HS-27A (cell line): Measurements from ENCODE around the gene MOSPD2.

Experiments
- DNase-seq: peaks from one replicate; pipeline ENCODE4 v3.0.0-alpha.2; 2012; ENCODE audit warnings: low read depth, missing footprints

The MOSPD2 gene

DNA sequence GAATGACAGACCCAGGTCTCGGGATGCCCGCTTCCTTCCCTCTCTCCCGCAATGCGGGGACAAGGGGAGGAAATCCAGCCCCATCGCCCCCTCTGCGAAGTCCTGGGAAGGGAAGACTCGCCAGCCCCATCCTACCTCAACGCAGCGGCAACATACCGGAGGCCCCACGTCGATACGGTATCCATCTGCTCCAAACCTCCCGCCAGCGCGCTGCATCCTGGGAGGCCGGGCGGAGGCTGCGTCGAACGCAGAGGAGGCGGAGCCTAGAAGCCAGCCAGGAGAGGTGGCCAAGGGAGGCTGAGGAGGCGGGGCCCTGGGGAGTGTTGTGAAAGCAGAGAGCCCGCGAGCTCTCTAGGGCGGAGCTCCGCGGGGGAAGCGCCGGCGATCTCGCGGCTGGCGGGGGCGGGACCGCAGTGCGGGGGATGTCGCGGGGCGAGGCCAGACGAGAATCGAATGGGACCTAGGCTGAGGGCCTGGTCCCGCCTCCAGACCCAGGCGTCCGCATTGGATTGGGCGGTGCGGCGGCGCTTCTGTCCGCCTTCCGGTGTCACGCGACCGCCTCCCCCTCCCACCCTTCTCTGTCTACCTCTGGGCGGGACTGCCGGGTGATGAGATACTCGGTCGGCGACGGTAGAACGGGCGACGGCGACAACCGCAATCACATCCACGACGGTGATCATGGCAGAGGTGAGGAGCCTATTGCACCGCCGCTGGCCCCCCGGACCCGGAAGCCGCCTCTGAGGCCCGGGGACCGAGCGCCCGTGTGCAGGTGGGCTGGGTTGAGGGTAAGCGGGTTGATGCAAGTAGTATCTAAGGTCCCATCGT lies at the start of gene MOSPD2, which contains the start of gene FANCB:
TSS of gene MOSPD2 (plus strand) at position 571 of the 825 bp plus-strand sequence. CDS start at position 679, 108 bp downstream.
TSS of gene FANCB (minus strand) at position 219 of the 825 bp plus-strand sequence. CDS start 7,559 bp downstream, outside the sequence.
- DNase-seq: peak; percentile 67

DNA sequence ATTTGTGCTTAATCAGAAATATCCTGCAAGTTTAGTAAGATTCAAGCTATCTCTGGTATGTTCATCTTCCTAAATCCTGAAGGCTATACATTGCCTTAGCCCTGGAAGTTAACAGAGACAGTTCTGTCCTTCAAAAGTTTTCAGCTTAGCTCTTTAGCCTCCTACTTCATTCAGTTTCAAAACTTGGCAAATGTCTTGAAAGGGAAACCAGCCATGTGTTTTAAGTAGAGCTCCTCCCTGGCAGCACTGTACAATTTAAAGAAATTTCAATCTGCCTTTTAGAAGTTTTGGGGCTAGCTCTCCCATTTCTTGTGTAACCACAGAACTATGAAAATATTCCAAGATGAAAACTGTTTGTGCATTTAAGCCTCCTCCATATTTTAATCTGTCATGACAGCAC lies 47.4 kb upstream of the MOSPD2 start:
- DNase-seq: no peak

DNA sequence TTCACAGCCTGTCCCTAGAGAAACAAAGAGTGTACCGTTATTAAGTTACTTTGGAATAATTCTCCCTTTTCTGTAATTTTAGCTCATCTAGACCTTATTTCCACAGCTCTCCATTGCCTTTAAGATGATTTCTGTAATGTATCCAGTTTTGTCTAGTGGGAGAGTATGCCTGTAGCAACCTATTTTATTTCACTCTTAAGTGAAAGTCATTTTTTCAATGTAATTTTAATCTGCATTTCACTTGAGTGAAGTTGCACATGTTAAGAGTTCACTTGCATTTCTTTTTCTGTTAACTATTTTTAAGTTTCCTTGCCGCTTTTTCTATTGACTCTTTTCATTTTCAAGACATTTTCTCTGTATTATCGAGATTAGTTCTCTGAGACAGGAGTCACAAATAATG lies 46.9 kb upstream of the MOSPD2 start:
- no peak for DNase-seq

DNA sequence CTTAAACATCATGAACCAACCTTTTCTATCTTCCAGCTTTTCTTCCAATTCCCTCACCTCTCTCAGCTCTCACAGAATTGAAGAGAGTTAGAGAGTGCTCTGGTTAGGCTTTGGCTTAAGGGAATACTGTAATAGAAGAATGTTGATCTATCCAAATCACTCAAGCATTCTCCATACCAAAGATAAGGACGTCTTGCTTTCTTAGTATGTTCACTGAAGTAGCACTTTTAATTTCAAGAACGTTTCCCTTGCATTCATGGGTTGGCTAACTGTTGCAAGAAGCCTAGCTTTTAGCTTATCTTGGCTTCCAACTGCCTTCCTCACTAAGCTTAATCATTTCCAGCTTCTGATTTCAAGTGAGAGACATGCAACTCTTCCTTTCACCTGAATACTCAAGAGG lies 43.6 kb upstream of the MOSPD2 start:
- DNase-seq: no peak

DNA sequence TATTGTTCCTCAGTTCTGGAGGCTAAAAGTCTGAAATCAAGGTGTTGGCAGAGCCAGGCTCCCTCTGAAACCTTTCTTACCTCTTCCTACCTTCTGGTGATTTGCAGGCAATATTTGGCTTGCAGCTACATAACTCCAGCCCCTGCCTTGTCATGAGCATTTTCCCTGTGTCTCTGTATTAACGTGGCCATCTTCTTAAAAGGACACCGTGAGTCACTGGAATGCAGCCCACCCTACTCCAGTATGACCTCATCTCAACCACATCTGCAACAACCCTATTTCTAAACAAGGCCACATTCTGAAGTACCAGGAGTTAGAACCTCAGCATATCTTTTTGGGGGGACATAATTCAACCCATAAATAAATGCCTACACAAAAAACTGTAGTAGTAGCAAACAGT lies 41.1 kb upstream of the MOSPD2 start:
- no peak for DNase-seq

DNA sequence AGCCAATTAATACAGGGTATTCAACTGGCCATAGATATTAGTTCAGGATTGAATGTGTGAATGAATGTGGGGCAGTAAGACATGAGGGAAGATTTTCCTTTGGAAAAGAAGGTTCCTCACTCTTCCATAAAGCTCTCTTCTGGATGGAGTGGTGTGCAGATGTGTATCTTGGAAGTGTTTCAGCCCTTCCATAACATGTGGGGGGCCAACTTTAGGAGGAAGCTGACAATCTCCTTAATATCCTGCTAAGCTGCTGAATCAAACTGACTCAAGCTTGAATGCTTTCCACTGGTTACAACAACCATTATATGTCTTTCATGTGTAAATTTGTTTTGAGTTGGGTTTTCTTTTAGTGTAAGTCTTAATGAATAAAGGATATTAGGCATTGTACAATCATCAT lies 40.6 kb upstream of the MOSPD2 start:
- no peak for DNase-seq

DNA sequence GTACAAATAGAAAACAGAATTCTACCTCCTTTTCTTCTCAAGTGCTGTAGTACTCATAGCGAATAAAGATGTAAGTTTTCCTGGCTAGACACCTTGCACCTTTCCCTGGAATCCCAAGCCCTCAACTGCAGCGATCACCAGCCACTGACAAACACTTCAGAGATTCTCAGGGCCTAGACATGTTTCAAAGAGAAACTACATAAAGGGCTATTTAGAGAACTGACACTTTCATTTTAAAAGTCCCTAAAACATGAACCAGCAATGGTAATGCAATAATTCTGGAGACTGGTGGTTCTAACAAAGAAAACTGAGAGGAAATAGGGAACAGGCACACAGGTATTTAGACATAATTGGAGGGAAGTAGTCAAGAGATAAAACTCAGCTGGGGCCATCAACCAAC lies 36.1 kb upstream of the MOSPD2 start:
- DNase-seq: no peak

DNA sequence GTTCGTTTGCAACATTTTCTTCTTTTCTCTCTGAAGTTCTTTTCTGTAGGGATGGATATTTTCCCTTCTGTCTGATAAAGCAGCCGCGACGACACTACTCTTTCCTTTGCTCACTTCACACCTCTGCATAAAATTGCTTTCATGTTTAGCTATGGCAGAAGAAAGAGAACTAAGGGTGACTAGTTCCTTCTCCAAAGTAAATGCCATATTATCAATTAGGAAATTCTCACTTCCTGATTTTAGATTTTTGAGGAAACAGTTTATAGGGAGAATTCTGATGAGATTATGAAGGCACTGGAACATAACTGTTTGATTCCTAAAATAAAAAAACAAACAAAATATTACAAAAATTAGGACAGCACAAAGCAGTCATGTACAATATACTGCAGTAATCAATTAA lies 29.6 kb upstream of the MOSPD2 start:
- no peak for DNase-seq

DNA sequence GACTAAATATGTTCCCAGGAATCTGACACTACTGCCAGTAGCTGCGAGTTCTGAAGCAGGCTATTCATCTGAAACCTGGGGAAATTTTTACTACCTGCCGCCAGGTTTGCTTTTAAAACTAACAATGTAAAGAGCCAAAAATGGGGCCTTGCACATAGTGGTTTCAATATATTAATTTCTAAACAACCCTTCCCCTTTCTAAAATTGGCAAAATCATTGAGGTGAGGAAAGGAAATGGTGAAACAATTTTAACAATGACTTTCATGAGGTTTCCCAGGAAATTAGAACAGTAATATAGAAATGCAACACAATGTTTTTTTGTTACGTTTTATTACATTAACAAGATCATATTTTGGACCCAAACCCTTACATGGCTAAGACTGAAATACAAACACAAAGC lies 21.7 kb upstream of the MOSPD2 start:
- no peak for DNase-seq

DNA sequence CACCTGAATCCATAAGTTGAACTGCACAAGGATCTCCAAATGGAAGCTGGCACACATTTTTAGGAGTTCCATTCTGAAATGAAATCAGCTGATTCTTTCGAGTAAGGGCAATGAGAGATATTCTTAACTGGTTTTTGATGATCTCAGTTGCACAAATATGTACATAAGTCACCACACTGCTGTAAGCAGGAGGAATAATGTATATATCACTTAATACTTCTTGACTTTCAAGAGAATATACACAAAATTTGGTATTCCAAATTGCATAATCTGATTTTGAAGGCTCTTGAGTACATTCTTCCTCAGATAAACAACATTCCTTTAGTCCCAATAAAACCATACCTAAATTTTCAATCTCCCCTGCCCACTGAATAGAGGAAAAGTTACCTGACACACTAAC lies 8.6 kb upstream of the MOSPD2 start:
- DNase-seq: no peak

DNA sequence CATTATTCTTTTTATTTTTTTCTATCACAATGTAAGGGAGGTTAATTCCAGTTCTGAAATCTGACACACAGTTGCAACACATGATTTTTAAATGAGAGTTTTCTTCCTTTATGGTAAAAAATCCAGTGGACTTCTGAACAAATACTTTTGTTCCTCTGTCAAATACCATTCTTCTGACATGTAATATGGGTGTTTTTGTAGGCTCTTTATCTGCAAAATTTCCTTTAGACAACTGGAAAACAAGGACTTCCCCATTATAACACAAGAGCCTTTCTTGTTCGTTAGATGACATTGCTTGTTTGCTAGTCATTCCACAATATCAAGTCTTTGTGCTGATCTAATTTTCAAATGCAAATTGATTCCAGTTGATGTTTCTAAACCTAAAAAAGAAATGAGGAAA lies 8.0 kb upstream of the MOSPD2 start:
- DNase-seq: no peak

DNA sequence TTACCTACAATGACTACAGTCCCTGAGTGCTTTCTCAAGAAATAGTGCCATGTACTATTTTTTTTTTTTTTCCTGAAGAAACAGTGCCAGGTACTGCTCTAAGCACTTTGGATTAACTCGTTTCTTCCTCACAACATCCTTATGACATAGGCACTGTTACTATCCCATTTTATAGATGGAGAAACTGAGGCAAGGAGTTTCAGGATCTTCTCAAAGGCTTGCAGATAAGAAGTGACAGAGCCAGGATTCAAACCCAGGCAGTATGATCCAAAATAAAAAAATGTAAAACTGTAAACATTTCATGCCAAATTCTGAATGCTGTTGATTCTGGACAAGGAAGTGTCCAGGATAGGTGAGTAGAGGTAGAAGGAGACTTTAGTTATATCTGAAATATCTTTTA lies 1.5 kb upstream of the MOSPD2 start:
- no peak for DNase-seq

DNA sequence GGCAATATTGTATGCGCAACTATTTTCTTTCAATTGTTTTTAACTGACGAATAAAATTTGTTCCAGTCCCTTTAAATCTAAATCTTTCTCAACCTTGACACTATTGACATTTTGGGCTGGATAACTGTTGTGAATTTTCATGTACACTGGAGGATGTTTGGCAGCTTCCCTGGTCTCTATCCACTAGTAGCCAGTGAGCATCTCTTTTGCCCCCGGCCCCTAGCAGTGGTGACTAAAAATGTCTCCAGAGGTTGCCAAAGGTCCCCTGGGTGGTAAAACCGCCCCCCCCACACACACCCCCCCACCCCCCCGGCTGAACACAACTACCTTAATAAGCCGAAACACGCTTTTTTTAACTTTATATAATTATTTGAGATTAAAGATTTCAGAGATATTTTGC lies 866 bp upstream of the MOSPD2 start:
- no peak for DNase-seq

DNA sequence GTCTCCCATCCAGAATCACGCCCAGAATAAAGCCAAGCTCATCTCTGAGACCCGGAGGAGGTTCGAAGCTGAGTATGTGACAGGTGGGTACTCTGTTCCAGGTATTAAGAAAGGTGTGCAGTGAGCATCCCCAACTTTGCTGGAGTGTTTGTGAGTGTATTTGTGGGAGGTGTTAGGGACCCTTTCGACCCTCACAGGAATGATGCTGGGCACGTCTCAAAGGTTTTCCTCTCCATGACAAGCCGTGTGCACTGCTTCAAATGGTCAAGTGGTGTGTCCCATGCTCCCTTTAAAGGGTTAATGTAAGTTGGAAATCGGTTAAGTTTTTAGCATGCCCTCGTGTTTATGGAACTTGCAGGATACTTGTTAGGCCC lies 442 bp downstream of the MOSPD2 start:
- DNase-seq: no peak

DNA sequence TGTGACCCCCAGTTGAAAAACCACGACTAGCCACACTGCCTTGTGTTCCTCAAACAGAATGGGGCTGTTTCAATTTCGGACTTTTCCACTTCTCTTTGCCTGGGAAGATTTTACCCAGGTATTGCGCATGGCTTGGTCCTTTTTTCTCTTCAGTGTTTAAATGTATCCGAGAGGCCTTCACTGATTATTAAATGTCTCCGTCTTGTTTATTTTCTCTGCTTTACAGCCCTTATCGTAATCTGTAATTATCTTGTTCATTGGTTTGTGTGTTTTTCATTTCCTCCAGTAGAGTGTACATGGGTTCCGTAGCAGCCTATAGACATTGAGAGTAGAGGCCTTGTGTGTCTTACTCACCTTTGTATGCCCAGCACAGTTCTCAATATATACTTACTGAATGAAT lies 2.4 kb downstream of the MOSPD2 start:
- DNase-seq: no peak

DNA sequence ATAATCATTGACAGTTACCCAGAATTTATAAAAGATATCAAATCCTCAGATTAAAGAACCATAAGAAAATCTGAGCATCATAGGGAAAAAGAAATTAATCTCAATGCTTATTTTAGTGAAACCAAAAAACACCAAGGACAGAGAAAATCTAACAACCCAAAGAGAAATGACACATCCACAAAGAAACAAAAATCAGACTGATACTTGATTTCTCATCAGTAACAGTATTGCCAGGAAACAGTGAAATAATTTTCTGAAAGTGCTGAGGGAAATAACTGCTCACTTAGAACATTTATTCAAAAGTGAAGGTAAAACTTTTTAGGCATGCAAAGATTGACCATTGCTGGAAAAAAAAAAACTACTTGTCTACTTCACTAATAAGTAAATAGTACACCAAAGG lies 10.6 kb downstream of the MOSPD2 start:
- no peak for DNase-seq

DNA sequence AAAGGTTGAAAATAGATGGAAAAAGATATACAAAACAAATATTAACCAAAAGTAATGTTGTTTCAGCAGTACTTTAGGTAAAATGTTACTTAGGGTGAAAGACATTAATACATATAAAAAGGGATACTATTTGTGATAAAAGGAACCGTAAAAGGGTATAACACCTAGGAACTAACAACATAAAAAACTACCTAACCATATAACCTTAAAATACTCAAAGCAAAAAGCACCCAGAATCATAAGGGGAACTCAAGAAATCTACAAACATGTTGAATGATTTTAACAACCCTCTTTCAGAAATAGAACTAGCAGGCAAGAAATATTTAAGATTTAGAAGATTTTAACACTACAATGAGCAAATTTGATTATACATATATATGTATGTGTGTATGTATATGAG lies 11.5 kb downstream of the MOSPD2 start:
- DNase-seq: no peak

DNA sequence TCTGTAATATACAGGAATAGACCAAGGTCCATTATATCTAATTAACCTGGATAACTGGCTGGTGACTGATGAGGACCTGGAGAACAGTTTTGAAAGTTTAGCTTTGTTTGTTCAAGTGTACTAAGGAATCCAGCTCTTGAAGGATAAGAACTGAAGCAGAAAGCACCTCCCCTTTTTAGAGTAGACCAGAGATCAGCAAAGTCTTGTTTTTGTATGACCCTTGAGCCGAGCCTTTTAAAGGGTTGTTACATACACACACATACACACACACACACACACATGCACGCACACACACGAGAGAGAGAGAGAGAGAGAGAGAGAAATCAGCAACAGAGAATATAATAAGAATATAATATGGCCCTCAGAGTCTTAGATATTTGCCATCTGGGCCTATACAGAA lies 13.0 kb downstream of the MOSPD2 start:
- no peak for DNase-seq

DNA sequence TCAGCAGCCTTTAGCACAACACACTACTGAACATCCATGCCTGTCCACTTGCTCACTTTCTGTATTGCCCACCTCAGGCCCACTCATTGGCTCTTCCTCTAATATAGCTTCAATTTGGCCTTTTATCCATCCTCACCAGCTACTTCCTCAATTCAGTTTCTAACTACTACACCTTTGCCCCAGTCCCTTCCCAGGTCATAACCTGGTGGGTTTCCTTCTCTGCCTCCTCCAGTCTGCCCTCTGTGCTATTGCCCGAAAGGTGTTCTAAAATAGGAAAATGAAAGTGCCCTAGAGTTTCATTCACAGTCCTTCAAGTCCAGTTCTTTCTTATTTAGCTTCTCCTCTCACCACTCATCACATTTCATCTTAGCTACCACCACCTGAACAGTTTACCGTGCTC lies 23.1 kb downstream of the MOSPD2 start:
- no peak for DNase-seq

DNA sequence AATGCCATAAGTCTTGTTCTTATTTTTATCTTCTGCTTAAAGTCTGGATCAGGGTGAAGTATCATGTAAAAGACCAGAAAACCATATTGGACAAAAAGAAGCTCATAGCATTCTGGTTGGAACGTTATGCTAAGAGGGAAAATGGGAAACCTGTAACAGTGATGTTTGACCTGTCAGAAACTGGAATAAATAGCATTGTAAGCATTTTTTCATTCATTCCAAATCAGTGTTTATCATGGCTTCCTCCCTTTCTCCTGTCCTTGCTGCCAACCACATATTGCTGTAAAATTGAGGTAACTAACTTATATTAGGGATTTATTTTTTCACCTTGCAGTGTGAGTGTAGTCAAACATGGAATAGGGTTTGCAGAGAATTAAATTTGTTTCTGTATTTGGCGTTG lies 23.8 kb downstream of the MOSPD2 start:
- DNase-seq: no peak

DNA sequence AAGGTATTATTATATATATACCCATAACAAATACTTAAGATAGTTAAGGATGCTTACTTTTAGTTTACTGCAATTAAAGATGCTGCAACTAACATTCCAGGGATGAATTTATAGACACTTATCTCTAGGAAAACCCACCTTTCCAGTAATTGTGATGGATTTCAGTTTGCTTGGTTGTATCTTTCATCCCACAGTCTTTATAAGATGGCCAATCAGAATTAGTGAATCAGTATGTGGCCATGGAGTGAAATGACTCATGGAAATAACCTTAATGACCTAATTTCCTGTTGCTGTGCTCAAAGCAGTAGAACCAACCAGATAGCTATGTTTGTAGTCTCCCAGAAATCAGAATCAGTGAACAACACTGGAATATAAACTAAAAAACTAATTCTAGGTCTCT lies 26.4 kb downstream of the MOSPD2 start:
- no peak for DNase-seq

DNA sequence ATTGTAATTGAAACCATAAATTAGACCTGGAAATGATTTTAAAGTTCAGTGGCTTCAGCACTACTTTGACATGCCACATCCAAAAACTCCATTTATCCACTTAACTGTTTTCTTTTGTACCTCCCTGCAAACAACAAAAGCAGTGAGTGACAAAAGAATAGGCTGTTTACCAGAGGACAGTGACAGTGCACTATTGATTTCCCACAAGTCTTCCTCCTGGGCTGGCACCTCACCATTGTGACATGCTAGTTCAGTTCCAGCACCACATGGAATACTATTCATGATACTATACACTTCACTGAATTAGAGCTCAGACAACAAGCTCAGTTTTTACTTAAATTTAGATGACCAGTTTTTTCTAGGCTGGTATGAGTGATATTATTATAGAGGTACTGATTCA lies 29.3 kb downstream of the MOSPD2 start:
- no peak for DNase-seq

DNA sequence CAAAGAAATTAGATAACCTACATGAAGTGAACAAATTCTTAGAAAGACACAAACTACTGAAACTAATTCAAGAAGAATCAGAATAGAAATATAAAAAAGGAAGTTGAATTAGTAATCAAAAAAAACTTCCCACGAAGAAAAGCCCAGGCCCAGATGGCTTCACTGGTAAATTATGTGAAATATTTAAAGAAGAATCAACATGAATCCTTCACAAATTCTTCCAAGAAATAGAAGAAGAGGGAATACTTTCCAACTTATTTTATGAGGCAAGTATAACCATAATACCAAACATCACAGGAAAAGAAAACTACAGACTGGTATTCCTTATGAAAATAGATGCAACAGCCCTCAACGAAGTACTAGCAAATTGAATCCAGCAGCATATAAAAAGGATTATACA lies 30.7 kb downstream of the MOSPD2 start:
- DNase-seq: no peak

DNA sequence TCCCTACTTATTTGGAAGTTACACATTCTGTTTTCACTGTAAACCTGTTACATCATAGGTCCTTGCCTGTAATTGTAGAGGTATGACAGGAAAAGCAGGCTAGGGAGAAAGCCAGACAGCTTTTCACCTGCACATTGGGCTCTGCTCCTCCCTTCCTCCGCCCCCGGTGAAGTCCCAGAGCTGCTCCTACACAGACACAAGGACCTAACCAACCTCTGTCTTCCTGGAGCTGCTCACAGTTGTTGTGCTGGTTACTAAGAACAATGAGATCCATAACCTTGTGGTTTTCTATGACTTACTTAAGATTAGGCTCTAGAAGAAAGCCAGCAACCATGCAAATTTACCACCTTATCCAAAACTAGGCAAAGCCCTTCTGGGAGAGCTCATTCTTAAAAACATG lies 40.0 kb downstream of the MOSPD2 start:
- DNase-seq: no peak
